Fibroblast of lung (primary cell): ENCODE results near the gene CADM2. TPM values are rescaled to one million over a fixed set of nuclear protein-coding genes. Genes with fewer than 3 reads are reported as not detected.

Source experiments
- DNase-seq, 2 donors: peaks; one replicate each; pipeline versions ENCODE4 v3.0.0 to v3.0.0-alpha.2; 2010; ENCODE audit warnings: low read depth in 2 of 2
- H2AFZ ChIP-seq: 2 replicates; pipeline ENCODE4 v1.5.1; 2012; ENCODE audit warnings: low read length, control low read depth, inconsistent platforms
- H3K27ac ChIP-seq: 2 replicates; pipeline ENCODE4 v1.5.1; 2011; ENCODE audit warnings: low read length, control low read depth; ENCODE audit not compliant: insufficient read depth
- H3K27me3 ChIP-seq: 2 replicates; pipeline ENCODE4 v1.5.1; 2011; ENCODE audit warnings: mild to moderate bottlenecking, low read length; ENCODE audit not compliant: control insufficient read depth, insufficient read depth
- H3K36me3 ChIP-seq: 2 replicates; pipeline ENCODE4 v1.5.1; 2011; ENCODE audit warnings: low read length; ENCODE audit not compliant: control insufficient read depth, insufficient read depth
- H3K4me1 ChIP-seq: 2 replicates; pipeline ENCODE4 v1.5.1; 2011; ENCODE audit warnings: low read length; ENCODE audit not compliant: control insufficient read depth, insufficient read depth; ENCODE audit errors: extremely low read depth
- H3K4me2 ChIP-seq: 2 replicates; pipeline ENCODE4 v1.5.1; 2011; ENCODE audit warnings: low read length, control low read depth; ENCODE audit not compliant: insufficient read depth; ENCODE audit errors: extremely low read depth
- H3K4me3 ChIP-seq, 4 experiments: fragments of 200-600 bp in 1 of 4; sonication (generic) in 1 of 4; replicated peaks in 1 of 4; 2 replicates each; pipeline ENCODE4 v1.5.1; 2011 to 2016; ENCODE audit warnings: low read length in 4 of 4, low read depth in 3 of 4, mild to moderate bottlenecking in 3 of 4, control low read depth in 2 of 4, inconsistent platforms in 1 of 4, mixed read lengths in 1 of 4; ENCODE audit not compliant: insufficient read depth in 1 of 4; ENCODE audit errors: control extremely low read depth in 1 of 4
- H3K79me2 ChIP-seq: 2 replicates; pipeline ENCODE4 v1.5.1; 2012; ENCODE audit warnings: mild to moderate bottlenecking, low read length, inconsistent platforms; ENCODE audit not compliant: control insufficient read depth, insufficient read depth
- H3K9ac ChIP-seq: 2 replicates; pipeline ENCODE4 v1.5.1; 2011; ENCODE audit warnings: mild to moderate bottlenecking, low read length, control low read depth; ENCODE audit not compliant: insufficient read depth
- H3K9me3 ChIP-seq: 2 replicates; pipeline ENCODE4 v1.5.1; 2012; ENCODE audit warnings: low read depth, low read length; ENCODE audit not compliant: control insufficient read depth, insufficient read depth
- H4K20me1 ChIP-seq: 2 replicates; pipeline ENCODE4 v1.5.1; 2011; ENCODE audit warnings: low read length; ENCODE audit not compliant: control insufficient read depth, insufficient read depth; ENCODE audit errors: extremely low read depth
- EZH2 ChIP-seq: IDR thresholded peaks from 2 replicates; pipeline ENCODE4 v1.5.1; 2012; ENCODE audit warnings: low read length, control low read depth, mild to moderate bottlenecking; ENCODE audit errors: missing control alignments
- polyA plus RNA-seq, 2 donors: library from polyadenylated mRNA; depleted of rRNA in 1 of 2; stranded (reverse) in 1 of 2; unstranded in 1 of 2; fragments of >200 nt; gene quantifications; 2 replicates each; pipeline ENCODE4 v1.2.1, GENCODE V29; 2011 to 2012; ENCODE audit warnings: missing spikeins in 1 of 2
- total RNA-seq: library from RNA; depleted of rRNA; stranded (reverse); fragments of >200 nt; gene quantifications from 2 replicates; pipeline ENCODE4 v1.2.1, GENCODE V29; 2014
- TF ChIP-seq, protein P1 (sequence below), 2 donors: IDR thresholded peaks in 1 of 2; conservative IDR thresholded peaks in 1 of 2; 1 replicate in 1 of 2; 2 replicates in 1 of 2; pipeline ENCODE4 v1.5.1; 2011 to 2012; ENCODE audit warnings: low read length in 2 of 2, control low read depth in 1 of 2, inconsistent platforms in 1 of 2, low read depth in 1 of 2, mild to moderate bottlenecking in 1 of 2

CADM2 gene
- total and polyA plus RNA-seq, 2 donors (not counting 1 experiment from before 2014, with no cell fraction given): under 0.01 to 0.12 TPM

DNA sequence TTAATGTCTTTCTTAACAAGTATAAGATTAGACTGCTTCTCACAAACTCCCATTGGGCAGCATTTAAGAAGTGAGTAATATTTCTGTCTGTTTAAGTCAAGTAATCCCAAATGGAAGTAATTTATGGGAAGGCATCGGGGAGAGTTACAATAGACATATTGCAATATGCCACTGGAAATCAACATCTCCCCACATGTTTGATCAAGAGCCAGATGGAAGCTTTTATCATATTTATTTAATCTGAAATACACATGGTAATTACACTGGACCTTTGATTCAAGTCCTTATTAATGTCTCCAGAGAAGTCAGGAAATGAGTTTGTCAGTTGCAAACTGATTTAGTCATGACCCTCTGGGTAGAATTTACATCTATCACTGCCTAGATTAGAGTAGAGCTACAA lies 1088.4 kb downstream of the CADM2 start:
- Histone ChIP-seq H3K4me1 (no peaks in the 10 kb centered on the region), H4K20me1 (no peaks in the 10 kb centered on the region), H3K27me3 (no peaks in the 10 kb centered on the region), H3K9me3 (no peaks in the 10 kb centered on the region), H3K79me2 (no peaks in the 10 kb centered on the region), H3K4me2 (no peak overlapping the region), H3K9ac (no peak overlapping the region), H3K36me3 (no peaks in the 10 kb centered on the region), H3K27ac (no peak overlapping the region), H3K4me3 (no peak overlapping the region), H2AFZ (no peak overlapping the region)
- TF ChIP-seq EZH2: no peak
- TF ChIP-seq, protein P1, sequence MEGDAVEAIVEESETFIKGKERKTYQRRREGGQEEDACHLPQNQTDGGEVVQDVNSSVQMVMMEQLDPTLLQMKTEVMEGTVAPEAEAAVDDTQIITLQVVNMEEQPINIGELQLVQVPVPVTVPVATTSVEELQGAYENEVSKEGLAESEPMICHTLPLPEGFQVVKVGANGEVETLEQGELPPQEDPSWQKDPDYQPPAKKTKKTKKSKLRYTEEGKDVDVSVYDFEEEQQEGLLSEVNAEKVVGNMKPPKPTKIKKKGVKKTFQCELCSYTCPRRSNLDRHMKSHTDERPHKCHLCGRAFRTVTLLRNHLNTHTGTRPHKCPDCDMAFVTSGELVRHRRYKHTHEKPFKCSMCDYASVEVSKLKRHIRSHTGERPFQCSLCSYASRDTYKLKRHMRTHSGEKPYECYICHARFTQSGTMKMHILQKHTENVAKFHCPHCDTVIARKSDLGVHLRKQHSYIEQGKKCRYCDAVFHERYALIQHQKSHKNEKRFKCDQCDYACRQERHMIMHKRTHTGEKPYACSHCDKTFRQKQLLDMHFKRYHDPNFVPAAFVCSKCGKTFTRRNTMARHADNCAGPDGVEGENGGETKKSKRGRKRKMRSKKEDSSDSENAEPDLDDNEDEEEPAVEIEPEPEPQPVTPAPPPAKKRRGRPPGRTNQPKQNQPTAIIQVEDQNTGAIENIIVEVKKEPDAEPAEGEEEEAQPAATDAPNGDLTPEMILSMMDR (conservative IDR thresholded peaks at IDR 0.05 in 1 of 2, IDR thresholded peaks at IDR 0.05 in 1 of 2; ENCODE audit: low read depth in 1 of 2, low read length in 2 of 2): no peak
- peak; percentile 1 for DNase-seq

GRCh38 chr3:86051058-86051457 lies 1092.3 kb downstream of the CADM2 start:
- Histone ChIP-seq H3K9me3 (no peaks in the 10 kb centered on the region), H3K4me1 (no peaks in the 10 kb centered on the region), H3K4me2 (no peak overlapping the region), H2AFZ (no peak overlapping the region), H3K36me3 (no peaks in the 10 kb centered on the region), H3K9ac (no peak overlapping the region), H3K79me2 (no peaks in the 10 kb centered on the region), H3K27me3 (no peaks in the 10 kb centered on the region), H3K27ac (no peak overlapping the region), H4K20me1 (no peaks in the 10 kb centered on the region), H3K4me3 (no peak overlapping the region)
- no peak for DNase-seq
- TF ChIP-seq, protein P1 (conservative IDR thresholded peaks at IDR 0.05 in 1 of 2, IDR thresholded peaks at IDR 0.05 in 1 of 2; ENCODE audit: low read depth in 1 of 2, low read length in 2 of 2): no peak
- TF ChIP-seq EZH2: no peak

DNA sequence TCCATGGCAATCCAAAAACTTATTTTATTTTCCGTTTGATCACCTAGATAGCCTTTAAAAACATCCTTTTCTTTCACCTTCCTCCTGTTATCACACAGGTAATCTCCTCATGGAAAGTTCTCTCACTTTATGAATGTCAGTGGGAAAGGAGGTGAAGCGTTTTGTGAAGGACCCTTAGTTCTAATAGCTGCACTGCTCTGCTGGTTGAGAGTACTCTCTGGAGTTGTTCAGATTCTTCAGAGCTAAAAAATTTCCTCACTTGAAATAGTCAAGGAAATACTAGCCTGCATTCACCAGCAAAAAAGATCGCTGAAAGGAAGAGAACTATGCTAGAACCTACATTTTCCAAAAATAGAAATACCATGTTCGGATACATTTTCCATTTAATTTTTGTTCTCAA lies 1097.2 kb downstream of the CADM2 start:
- Histone ChIP-seq H3K36me3 (no peaks in the 10 kb centered on the region), H3K79me2 (no peaks in the 10 kb centered on the region), H3K9me3 (no peaks in the 10 kb centered on the region), H3K4me1 (no peaks in the 10 kb centered on the region), H3K27me3 (no peaks in the 10 kb centered on the region), H3K27ac (no peak overlapping the region), H3K9ac (no peak overlapping the region), H4K20me1 (no peaks in the 10 kb centered on the region), H2AFZ (no peak overlapping the region), H3K4me3 (no peak overlapping the region), H3K4me2 (no peak overlapping the region)
- DNase-seq: no peak
- TF ChIP-seq EZH2: no peak
- TF ChIP-seq, protein P1 (conservative IDR thresholded peaks at IDR 0.05 in 1 of 2, IDR thresholded peaks at IDR 0.05 in 1 of 2; ENCODE audit: low read depth in 1 of 2, low read length in 2 of 2): no peak
